Transverse colon (tissue), 4 donors: Measurements from ENCODE around the gene GRM7. TPM values are rescaled to one million over a fixed set of nuclear protein-coding genes. Genes with fewer than 3 reads are reported as not detected.

ENCODE experiments used
- DNase-seq: peaks from one replicate; pipeline ENCODE4 v3.0.0-alpha.2; 2019
- H3K27ac ChIP-seq, 4 donors: fragments of 200-600 bp; sonication (generic); 2 replicates each; pipeline ENCODE4 v1.5.1; 2016 to 2018; ENCODE audit warnings: inconsistent platforms in 4 of 4
- H3K27me3 ChIP-seq: fragments of 200-600 bp; sonication (generic); 2 replicates; pipeline ENCODE4 v1.5.1; 2017; ENCODE audit warnings: inconsistent platforms
- H3K36me3 ChIP-seq, 4 donors: fragments of 200-600 bp; sonication (generic); 2 replicates each; pipeline ENCODE4 v1.5.1; 2017 to 2019; ENCODE audit warnings: inconsistent platforms in 4 of 4
- H3K4me1 ChIP-seq, 4 donors: fragments of 200-600 bp; sonication (generic); 2 replicates each; pipeline ENCODE4 v1.5.1; 2017 to 2020; ENCODE audit warnings: inconsistent platforms in 4 of 4
- H3K4me3 ChIP-seq, 4 donors: fragments of 200-600 bp; sonication (generic); 1 replicate in 1 of 4; 2 replicates in 3 of 4; pipeline versions ENCODE4 v1.5.1 to v1.6.1; 2017 to 2019; ENCODE audit warnings: inconsistent platforms in 4 of 4
- H3K9me3 ChIP-seq, 2 donors: fragments of 200-600 bp; sonication (generic); 2 replicates each; pipeline ENCODE4 v1.5.1; 2017 to 2019; ENCODE audit warnings: inconsistent platforms in 2 of 2
- EP300 ChIP-seq: sonication (generic); formaldehyde crosslinking; IDR thresholded peaks from one replicate; pipeline ENCODE4 v1.6.1; 2017; ENCODE audit warnings: antibody characterized with exemption, low read depth
- POLR2A ChIP-seq: fragments of 450-650 bp; IDR thresholded peaks from one replicate; pipeline ENCODE4 v1.6.1; 2016; ENCODE audit warnings: antibody characterized with exemption, mild to moderate bottlenecking, moderate library complexity
- POLR2AphosphoS5 ChIP-seq, 3 donors: sonication (generic); formaldehyde crosslinking; IDR thresholded peaks; one replicate each; pipeline ENCODE4 v1.6.1; 2016; ENCODE audit warnings: antibody characterized with exemption in 3 of 3
- WGBS, 2 donors: methylation state at CpG; one replicate each; pipeline ENCODE4 v1.1.5; 2018; ENCODE audit warnings: low coverage in 1 of 2; 5-methylcytosine and 5-hydroxymethylcytosine counted together
- in situ Hi-C, 4 donors: fragments of 200-750 bp; cut with MboI; loops; one replicate each; pipeline versions ENCODE4 v1.15.0 to v1.15.1; 2017; ENCODE audit warnings: low sequenced_read_pairs in 3 of 4, low pct_ligation_motif_present in 1 of 4, low pct_unique_long_range_greater_than_20kb in 1 of 4
- intact Hi-C: fragments of 100-400 bp; cut with DNase I; formaldehyde crosslinking; loops from one replicate; pipeline ENCODE4 v1.15.1; 2023; ENCODE audit warnings: low total_unique reads
- total RNA-seq, 4 donors: library from RNA; depleted of rRNA; stranded (reverse); fragments of >200 nt; gene quantifications; one replicate each; pipeline ENCODE4 v1.1.0, GENCODE V29; 2016
- TF ChIP-seq, protein P1 (sequence below), 5 experiments: fragments of 200-600 bp in 3 of 5; fragments of 450-650 bp in 2 of 5; sonication (generic) in 3 of 5; IDR thresholded peaks; 1 replicate in 2 of 5; 2 replicates in 3 of 5; pipeline ENCODE4 v1.5.1; 2016 to 2017; ENCODE audit warnings: antibody characterized with exemption in 5 of 5, inconsistent platforms in 3 of 5, mild to moderate bottlenecking in 2 of 5, moderate library complexity in 1 of 5

The GRM7 gene
- total RNA-seq, 4 donors from 2014 or later = 0.14 to 0.20 (median 0.16) TPM; not detected in 1

DNA sequence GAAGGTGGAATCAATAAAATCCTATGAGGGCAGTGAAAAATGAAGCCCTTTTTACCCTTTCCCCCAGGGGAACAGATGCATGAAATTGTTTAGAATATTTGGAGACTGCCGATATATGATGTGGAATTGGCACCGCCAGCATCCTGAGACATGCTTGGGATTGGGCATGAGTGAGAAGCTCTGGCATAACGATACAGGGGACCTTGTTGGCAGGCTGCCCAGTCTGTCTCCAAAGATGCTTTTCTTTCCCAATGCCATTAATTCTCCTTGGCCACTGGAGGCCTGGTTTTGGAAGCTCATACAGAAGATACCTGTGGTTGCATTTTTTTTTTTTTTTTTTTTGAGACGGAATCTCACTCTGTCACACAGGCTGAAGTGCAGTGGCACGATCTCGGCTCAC lies 840.1 kb downstream of the GRM7 start:
- Histone ChIP-seq H3K36me3 (no peaks in the 10 kb centered on the region), H3K4me1 (no peaks in the 10 kb centered on the region)
- TF ChIP-seq POLR2A (no peak), EP300 (no peak), POLR2AphosphoS5 (IDR thresholded peaks at IDR 0.05) (no peak)
- TF ChIP-seq, protein P1, sequence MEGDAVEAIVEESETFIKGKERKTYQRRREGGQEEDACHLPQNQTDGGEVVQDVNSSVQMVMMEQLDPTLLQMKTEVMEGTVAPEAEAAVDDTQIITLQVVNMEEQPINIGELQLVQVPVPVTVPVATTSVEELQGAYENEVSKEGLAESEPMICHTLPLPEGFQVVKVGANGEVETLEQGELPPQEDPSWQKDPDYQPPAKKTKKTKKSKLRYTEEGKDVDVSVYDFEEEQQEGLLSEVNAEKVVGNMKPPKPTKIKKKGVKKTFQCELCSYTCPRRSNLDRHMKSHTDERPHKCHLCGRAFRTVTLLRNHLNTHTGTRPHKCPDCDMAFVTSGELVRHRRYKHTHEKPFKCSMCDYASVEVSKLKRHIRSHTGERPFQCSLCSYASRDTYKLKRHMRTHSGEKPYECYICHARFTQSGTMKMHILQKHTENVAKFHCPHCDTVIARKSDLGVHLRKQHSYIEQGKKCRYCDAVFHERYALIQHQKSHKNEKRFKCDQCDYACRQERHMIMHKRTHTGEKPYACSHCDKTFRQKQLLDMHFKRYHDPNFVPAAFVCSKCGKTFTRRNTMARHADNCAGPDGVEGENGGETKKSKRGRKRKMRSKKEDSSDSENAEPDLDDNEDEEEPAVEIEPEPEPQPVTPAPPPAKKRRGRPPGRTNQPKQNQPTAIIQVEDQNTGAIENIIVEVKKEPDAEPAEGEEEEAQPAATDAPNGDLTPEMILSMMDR (IDR thresholded peaks at IDR 0.05) = no peak

DNA sequence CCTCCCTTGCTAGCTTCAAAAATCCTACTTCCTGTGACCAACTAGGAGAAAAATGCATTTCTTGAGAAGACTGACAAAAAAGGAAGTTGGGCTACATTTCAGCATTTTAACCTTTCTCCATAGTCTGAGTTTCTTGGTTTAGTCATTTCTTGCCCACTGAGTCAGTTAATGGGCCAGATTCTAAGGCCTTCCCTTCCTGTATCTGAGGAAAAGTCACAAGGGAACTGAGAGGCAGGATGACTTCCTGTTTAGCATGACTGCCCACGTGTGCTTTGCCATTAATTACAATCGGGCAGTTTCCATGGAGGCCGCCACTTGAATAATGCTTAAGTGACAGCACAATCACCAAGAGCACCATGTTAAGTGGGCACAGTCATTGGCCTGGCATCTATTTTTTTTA lies 846.3 kb downstream of the GRM7 start:
- Histone ChIP-seq H3K4me1 (no peaks in the 10 kb centered on the region), H3K27me3 (no peaks in the 10 kb centered on the region), H3K9me3 (no peaks in the 10 kb centered on the region), H3K36me3 (no peaks in the 10 kb centered on the region), H3K27ac (no peak overlapping the region), H3K4me3 (no peak overlapping the region)
- TF ChIP-seq EP300 (no peak), POLR2AphosphoS5 (IDR thresholded peaks at IDR 0.05) (no peak), POLR2A (no peak)
- TF ChIP-seq, protein P1 (IDR thresholded peaks at IDR 0.05) = no peak
- intact Hi-C loops = no loop called here
- DNase-seq = no peak
- in situ Hi-C loops = no loop called here
- WGBS, 2 donors = 69% methylated on average over 3 of the region's 3 CpGs; no CpG with 5 or more reads in 1 of the 2 donors

More for the DNA sequence above, 840.1 kb downstream of the GRM7 start:
- no peak for DNase-seq
- WGBS, 2 donors = 80 to 85% methylated on average over 1 to 6 of the region's 6 CpGs
- intact Hi-C loops (no loop called here), in situ Hi-C loops (no loop called here)
- Histone ChIP-seq H3K27ac (no peak overlapping the region), H3K9me3 (no peaks in the 10 kb centered on the region), H3K4me3 (no peak overlapping the region), H3K27me3 (no peaks in the 10 kb centered on the region)

DNA sequence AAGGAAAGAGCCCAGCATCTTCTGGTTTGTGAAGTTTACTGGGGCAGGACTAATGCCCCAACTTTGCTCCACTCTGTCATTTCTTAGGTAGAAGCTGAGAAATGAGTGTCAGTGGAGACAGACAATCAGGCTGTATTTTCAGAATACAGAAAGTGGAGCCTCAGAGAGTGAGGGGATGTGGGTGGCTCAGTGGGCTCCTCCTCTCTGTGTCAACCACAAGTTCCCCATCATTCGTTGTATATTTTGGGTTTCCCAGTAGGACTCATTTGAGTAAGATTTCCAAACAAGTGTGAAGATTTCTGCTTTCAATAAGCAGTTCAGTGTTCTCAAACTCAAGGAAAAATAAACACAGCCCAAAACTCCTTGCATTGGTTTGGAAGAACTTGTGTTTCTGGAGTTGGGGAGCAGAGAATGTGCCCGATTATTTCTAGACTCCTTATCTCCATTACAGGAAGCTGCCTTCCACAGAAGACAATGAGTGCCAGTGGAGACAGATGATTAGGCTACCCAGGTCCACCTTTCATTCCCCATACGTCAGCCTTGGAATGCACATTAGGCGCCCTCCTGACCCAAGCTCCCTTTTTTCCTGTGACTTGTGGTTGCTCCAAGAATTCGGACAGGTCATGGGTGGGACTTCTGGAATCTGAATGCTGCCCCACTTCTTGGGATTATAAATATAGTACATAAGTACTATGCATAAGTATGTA lies 848.6 kb downstream of the GRM7 start:
- Histone ChIP-seq H3K27ac (no peak overlapping the region), H3K36me3 (no peaks in the 10 kb centered on the region), H3K9me3 (no peaks in the 10 kb centered on the region), H3K4me1 (no peaks in the 10 kb centered on the region), H3K27me3 (no peaks in the 10 kb centered on the region), H3K4me3 (no peak overlapping the region)
- WGBS, 2 donors = 76 to 82% methylated on average over 3 to 5 of the region's 5 CpGs
- in situ Hi-C loops (no loop called here), intact Hi-C loops (no loop called here)
- TF ChIP-seq, protein P1 (IDR thresholded peaks at IDR 0.05) = no peak
- TF ChIP-seq POLR2A (no peak), EP300 (no peak), POLR2AphosphoS5 (IDR thresholded peaks at IDR 0.05) (no peak)
- no peak for DNase-seq

DNA sequence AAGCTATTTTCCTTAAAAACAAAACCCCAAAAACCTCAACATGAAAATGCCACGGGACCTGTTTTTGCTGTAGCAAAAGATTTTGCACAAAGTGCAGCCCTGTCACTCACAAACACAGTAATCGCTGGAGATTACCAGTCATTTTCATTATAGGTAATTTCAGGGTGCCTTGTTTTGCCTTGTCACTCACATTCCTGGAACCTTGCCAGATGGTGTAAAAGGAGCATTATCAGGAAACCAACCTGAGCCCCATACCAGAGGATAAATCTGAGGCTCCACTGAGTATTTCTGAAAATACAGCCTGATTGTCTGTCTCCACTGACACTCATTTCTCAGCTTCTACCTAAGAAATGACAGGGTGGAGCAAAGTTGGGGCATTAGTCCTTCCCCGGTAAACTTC lies 849.4 kb downstream of the GRM7 start:
- 48 to 70% methylated on average over 3 of the region's 3 CpGs for WGBS, 2 donors
- in situ Hi-C loops (no loop called here), intact Hi-C loops (no loop called here)
- Histone ChIP-seq H3K36me3 (no peaks in the 10 kb centered on the region), H3K4me3 (no peak overlapping the region), H3K27me3 (no peaks in the 10 kb centered on the region), H3K4me1 (no peaks in the 10 kb centered on the region), H3K9me3 (no peaks in the 10 kb centered on the region), H3K27ac (no peak overlapping the region)
- TF ChIP-seq EP300 = no peak
- TF ChIP-seq, protein P1 (IDR thresholded peaks at IDR 0.05) = no peak
- TF ChIP-seq POLR2AphosphoS5 (IDR thresholded peaks at IDR 0.05) = no peak
- TF ChIP-seq POLR2A = no peak
- no peak for DNase-seq
